ENCODE data around the gene TNFRSF1B.

TNFRSF1B gene

GRCh38 chr1:12188115-12188514, 21.3 kb downstream of the TNFRSF1B start:
- POLR2A ChIA-PET = no interaction called here

More at GRCh38 chr1:12188115-12188514, 21.3 kb downstream of the TNFRSF1B start:
- CTCF ChIA-PET = interaction anchor here (1.1 to 1.5 kb wide), 2 partner anchors 22 to 64 kb away, joined by 3 read pairs; no protein-coding TSS in a partner anchor
- Histone ChIP-seq H3K36me3 (ENCODE audit: control insufficient read depth in 2 of 2, insufficient read depth in 1 of 2, low read length in 2 of 2) (no peaks in the 10 kb centered on the region), H3K4me3 (ENCODE audit: low read depth, low read length) (no peak overlapping the region), H3K9me3 (ENCODE audit: control insufficient read depth, insufficient read depth, low read depth, low read length) (no peaks in the 10 kb centered on the region), H3K27ac (ENCODE audit: extremely low read depth, low read depth, low read length) (no peak overlapping the region), H3K4me1 (ENCODE audit: control insufficient read depth, insufficient read depth, low read length) (no peaks in the 10 kb centered on the region)
- TF ChIP-seq BCL11A (tag by site-specific recombination; IDR thresholded peaks at IDR 0.05; ENCODE audit: low read depth) (no peak), ZNF239 (tag by site-specific recombination; IDR thresholded peaks at IDR 0.05) (no peak), ZNF670 (tag by site-specific recombination; IDR thresholded peaks at IDR 0.05; ENCODE audit: low read depth) (no peak), ZNF311 (tag by site-specific recombination; IDR thresholded peaks at IDR 0.05; ENCODE audit: borderline replicate concordance) (no peak), KLF16 (tag by site-specific recombination; IDR thresholded peaks at IDR 0.05) (no peak), EGR2 (tag by site-specific recombination; IDR thresholded peaks at IDR 0.05; ENCODE audit: low read depth) (no peak), ZNF48 (tag by site-specific recombination; IDR thresholded peaks at IDR 0.05) (no peak), ZNF623 (tag by site-specific recombination; IDR thresholded peaks at IDR 0.05) (no peak), ZNF785 (tag by site-specific recombination; IDR thresholded peaks at IDR 0.05) (no peak), ZNF548 (tag by site-specific recombination; IDR thresholded peaks at IDR 0.05) (no peak)
- TF ChIP-seq, protein P1, sequence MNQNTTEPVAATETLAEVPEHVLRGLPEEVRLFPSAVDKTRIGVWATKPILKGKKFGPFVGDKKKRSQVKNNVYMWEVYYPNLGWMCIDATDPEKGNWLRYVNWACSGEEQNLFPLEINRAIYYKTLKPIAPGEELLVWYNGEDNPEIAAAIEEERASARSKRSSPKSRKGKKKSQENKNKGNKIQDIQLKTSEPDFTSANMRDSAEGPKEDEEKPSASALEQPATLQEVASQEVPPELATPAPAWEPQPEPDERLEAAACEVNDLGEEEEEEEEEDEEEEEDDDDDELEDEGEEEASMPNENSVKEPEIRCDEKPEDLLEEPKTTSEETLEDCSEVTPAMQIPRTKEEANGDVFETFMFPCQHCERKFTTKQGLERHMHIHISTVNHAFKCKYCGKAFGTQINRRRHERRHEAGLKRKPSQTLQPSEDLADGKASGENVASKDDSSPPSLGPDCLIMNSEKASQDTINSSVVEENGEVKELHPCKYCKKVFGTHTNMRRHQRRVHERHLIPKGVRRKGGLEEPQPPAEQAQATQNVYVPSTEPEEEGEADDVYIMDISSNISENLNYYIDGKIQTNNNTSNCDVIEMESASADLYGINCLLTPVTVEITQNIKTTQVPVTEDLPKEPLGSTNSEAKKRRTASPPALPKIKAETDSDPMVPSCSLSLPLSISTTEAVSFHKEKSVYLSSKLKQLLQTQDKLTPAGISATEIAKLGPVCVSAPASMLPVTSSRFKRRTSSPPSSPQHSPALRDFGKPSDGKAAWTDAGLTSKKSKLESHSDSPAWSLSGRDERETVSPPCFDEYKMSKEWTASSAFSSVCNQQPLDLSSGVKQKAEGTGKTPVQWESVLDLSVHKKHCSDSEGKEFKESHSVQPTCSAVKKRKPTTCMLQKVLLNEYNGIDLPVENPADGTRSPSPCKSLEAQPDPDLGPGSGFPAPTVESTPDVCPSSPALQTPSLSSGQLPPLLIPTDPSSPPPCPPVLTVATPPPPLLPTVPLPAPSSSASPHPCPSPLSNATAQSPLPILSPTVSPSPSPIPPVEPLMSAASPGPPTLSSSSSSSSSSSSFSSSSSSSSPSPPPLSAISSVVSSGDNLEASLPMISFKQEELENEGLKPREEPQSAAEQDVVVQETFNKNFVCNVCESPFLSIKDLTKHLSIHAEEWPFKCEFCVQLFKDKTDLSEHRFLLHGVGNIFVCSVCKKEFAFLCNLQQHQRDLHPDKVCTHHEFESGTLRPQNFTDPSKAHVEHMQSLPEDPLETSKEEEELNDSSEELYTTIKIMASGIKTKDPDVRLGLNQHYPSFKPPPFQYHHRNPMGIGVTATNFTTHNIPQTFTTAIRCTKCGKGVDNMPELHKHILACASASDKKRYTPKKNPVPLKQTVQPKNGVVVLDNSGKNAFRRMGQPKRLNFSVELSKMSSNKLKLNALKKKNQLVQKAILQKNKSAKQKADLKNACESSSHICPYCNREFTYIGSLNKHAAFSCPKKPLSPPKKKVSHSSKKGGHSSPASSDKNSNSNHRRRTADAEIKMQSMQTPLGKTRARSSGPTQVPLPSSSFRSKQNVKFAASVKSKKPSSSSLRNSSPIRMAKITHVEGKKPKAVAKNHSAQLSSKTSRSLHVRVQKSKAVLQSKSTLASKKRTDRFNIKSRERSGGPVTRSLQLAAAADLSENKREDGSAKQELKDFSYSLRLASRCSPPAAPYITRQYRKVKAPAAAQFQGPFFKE (tag by site-specific recombination; IDR thresholded peaks at IDR 0.05; ENCODE audit: borderline replicate concordance) = no peak
- TF ChIP-seq, protein P2, sequence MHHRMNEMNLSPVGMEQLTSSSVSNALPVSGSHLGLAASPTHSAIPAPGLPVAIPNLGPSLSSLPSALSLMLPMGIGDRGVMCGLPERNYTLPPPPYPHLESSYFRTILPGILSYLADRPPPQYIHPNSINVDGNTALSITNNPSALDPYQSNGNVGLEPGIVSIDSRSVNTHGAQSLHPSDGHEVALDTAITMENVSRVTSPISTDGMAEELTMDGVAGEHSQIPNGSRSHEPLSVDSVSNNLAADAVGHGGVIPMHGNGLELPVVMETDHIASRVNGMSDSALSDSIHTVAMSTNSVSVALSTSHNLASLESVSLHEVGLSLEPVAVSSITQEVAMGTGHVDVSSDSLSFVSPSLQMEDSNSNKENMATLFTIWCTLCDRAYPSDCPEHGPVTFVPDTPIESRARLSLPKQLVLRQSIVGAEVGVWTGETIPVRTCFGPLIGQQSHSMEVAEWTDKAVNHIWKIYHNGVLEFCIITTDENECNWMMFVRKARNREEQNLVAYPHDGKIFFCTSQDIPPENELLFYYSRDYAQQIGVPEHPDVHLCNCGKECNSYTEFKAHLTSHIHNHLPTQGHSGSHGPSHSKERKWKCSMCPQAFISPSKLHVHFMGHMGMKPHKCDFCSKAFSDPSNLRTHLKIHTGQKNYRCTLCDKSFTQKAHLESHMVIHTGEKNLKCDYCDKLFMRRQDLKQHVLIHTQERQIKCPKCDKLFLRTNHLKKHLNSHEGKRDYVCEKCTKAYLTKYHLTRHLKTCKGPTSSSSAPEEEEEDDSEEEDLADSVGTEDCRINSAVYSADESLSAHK (tag by site-specific recombination; IDR thresholded peaks at IDR 0.05) = no peak
- TF ChIP-seq, protein P3, sequence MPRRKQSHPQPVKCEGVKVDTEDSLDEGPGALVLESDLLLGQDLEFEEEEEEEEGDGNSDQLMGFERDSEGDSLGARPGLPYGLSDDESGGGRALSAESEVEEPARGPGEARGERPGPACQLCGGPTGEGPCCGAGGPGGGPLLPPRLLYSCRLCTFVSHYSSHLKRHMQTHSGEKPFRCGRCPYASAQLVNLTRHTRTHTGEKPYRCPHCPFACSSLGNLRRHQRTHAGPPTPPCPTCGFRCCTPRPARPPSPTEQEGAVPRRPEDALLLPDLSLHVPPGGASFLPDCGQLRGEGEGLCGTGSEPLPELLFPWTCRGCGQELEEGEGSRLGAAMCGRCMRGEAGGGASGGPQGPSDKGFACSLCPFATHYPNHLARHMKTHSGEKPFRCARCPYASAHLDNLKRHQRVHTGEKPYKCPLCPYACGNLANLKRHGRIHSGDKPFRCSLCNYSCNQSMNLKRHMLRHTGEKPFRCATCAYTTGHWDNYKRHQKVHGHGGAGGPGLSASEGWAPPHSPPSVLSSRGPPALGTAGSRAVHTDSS (tag by site-specific recombination; IDR thresholded peaks at IDR 0.05) = no peak
- TF ChIP-seq, protein P4, sequence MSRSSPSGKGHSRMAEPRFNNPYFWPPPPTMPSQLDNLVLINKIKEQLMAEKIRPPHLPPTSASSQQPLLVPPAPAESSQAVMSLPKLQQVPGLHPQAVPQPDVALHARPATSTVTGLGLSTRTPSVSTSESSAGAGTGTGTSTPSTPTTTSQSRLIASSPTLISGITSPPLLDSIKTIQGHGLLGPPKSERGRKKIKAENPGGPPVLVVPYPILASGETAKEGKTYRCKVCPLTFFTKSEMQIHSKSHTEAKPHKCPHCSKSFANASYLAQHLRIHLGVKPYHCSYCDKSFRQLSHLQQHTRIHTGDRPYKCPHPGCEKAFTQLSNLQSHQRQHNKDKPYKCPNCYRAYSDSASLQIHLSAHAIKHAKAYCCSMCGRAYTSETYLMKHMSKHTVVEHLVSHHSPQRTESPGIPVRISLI (tag by site-specific recombination; IDR thresholded peaks at IDR 0.05) = no peak

Measured in HEK293 (cell line).